HG02588 (cell line): ENCODE results near the gene LCN12.

Experiments used
- ATAC-seq: cut with Tn5 transposase; IDR thresholded peaks from one replicate; pipeline ENCODE4 v1.9.1; 2021; ENCODE audit warnings: mild to moderate bottlenecking, moderate library complexity; ENCODE audit not compliant: unreplicated experiment

LCN12 gene

GRCh38 chr9:136951541-136952320 lies at the start of gene LCN12:
Gene LCN12, plus strand, starts transcription at chr9:136952273. Its CDS starts 55 bp downstream, at chr9:136952328.
- ATAC-seq, result no peak

- ATAC-seq, result no peak
These were observed 49.0 kb upstream of the LCN12 start for GRCh38 chr9:136903041-136903554.

- no peak for ATAC-seq
These were observed 45.8 kb upstream of the LCN12 start for GRCh38 chr9:136906266-136906665.

DNA sequence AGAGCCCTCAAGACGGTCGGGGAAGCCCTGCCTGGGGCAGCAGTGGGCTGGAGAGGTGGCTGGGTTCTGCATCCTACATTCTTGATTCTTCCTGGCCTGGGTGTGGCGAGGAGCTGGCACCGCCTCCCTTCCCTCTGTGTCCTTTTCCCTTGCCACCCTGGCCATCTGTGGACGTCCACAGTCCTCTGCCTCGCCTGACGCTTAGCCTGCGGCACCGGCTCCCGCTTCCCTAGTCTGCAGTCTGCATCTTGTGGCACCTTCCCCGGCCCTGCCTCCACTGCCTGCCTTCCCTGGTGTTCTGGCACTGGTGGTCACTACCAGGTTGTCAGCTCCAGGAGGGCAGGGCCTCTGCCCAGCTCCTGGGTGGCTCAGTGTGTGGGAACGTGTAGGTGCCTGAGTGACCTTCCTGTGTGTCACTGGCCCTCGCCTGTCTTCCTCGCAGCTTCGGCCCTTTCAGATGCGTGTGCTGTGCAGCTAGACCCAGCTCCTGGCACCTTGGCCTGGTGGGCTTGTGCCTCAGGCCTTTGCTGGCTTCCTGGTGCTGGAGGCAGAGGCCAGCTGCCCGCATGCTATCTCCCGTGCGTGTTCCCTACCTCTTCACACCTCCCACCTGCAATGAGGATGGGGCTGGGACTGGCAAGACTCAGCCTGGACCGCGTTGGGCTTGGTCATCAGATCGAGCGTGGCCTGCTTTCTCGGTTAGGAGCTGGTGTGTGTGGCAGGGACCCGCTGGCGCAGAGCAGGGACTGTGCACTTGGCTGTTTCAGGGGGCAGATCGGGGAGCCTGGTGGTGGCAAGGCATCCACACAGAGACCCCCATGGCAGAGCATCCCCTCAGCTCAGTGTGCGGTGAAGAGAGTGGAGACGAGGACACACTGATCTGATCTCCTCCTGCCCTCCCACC lies 44.8 kb upstream of the LCN12 start:
- ATAC-seq, result no peak

DNA sequence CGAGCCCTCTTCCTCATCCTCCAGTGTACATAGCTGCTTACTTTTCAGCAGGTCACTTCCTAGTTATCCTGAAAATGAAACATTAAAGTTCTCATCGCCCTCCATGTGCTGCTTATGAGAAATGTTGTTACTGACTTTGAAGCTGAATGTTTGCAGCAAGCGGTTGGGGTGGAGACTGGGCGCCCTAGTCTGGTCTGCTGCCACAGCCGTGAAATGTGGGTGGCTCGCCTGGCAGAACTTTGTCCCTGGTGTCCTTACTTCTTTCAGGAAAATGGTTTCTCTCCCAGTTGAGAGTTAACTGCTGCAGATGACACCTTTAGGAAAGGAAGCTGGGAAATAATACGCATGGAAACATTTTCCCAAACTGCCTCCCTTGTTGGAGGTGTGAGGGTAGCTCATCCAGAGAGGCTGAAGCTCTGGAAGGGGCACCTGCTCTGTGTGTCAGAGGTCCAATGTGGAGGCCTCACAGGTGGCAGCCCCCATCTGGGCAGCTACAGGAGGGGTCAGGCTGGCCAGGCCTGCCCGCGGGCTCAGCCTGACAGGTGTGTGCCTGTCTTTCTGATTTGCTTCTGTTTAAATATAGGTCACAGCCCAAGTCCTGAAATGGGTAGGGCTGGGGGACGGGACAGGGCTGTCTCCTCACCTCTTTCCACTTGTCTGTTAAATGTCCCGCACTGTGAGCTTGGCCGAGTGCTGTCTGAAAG lies 41.7 kb upstream of the LCN12 start:
- no peak for ATAC-seq

DNA sequence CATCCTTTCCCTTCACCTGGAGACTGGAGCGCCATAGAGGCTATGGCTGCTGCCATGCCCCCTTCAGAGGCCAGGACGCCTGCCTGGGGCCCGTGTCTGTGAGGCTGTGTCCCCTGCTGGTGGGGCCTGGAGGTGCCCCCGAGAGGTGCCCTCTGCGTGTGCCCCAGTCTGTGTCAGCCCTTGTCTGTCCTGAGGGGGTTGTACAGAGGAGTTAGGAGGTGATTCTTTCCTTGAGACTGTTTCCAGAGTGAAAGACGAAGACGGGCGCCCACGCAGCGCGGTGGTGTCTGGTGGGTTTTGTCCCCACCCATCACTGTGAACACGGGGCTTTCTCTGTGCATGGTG lies 41.2 kb upstream of the LCN12 start:
- no peak for ATAC-seq

DNA sequence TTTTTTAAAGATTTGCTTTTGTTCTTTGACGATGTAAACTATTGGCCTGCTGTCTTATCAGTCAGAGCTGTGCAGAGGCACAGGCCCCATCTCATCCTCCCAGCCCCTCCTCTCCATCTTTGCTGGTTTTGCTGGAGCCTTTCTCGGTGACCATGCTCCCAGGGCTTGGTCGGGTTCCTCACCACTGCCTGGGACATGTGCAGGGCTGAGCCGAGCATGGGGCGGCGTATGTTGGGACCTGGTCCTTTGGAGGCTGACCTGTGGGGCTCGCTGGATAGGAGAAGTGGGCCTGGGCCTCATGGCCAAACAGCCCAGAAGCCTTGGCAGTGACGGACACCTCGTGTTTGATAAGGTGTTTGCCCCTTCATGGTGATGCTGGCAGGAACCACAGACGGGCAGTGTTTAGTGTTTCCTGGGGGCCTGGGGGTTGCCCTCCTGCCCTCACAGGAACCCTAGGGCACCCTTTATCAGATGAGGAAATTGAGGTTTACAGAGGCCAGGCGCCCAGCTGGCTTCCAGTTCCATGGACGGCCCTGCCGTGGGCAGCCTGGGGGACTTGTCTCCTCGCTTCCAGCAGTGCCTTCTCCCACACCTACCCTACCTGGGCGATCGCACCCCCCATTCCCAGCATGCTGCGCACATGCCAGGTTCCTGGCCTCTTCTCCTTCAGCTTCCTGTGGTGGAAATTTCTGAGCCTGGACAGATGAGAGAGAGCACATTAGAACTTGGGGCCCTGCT lies 38.2 kb upstream of the LCN12 start:
- ATAC-seq, result no peak

DNA sequence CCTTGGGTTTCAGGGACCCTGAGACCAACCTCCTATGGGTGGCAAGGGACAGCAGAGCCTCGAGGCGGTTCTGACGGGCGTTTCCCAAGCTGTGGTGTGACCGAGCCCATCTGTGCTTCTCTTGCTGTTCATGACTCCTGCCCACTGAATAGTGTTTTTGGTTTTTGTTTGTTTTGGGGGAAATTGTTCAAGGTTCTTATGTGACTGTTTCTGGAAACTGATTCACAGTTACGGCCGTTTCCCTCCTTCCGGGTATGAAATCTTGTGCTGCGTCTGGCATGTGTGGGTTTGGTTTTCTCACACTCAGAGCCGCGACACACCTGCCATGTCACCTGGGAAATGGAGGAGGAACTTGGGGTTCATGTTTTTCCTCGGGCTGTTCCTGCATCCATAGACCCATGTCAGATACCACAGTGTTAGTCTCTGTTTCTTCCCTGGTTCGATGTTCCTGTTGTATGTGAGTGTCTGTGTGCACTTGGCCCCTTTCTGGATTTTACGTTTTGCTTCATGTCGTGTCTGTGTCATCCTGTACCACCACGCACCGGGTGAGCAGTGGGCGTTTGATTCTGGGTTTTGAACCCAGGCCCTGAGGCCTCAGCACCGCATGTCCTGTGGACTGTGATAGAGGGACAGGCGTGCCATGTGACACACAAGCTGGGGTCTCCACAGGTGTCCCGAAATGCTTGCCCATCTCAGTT lies 36.3 kb upstream of the LCN12 start:
- ATAC-seq, result no peak

- ATAC-seq, result no peak
These were observed 35.5 kb upstream of the LCN12 start for GRCh38 chr9:136916330-136917184.

DNA sequence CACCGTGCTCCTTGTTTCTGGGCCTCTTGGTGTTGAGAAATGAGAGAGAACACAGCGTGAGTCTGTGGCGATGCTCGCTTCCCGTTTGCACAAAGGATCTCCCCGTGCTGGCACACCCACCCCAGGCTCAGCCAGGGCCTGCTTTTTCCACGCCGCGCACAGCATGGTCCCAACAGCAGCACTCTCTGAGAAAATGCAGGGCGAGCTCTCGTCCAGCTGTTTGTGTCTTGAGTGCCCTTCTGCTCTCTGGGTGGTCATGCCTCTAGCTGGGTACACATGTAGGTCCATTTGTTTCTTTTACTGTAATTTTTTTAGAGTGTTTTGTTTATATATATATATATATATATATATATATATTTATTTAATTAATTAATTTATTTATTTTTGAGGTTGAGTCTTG lies 34.2 kb upstream of the LCN12 start:
- ATAC-seq, result no peak

DNA sequence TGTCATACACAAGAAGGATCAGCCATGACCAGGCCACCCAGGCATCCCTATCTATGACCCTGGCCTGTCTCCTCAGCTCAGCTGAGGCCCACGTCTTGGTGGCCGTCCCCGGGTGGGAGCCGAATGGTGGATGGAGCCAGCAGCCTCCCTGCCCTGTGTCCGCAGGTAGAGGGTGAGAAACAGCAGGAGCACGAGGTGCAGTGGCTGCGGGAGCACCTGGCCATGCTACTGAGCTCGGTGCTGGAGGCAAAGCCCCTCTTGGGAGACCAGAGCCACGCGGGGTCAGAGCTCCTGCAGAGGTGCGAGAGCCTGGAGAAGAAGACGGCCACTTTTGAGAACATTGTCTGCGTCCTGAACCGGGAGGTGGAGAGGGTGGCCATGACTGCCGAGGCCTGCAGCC lies 32.0 kb upstream of the LCN12 start:
- no peak for ATAC-seq

DNA sequence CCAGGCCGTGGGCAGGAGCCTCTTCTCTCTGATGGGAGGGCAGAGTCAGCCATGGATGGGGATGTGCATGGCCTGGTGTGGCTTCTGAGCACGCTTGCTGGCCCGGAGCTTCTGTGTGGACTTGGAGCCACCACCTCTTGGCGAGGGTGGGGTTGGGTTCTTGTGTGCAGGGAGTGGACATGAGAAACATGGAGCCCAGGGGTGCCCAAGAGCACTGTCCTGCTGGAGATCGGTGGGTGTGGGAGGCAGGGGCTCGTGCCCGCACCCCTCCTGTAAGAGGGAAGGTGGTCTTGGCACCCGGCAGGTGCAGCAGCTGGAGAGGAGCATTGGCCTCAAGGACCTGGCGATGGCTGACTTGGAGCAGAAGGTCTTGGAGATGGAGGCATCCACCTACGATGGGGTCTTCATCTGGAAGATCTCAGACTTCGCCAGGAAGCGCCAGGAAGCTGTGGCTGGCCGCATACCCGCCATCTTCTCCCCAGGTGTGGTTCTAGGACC lies 31.3 kb upstream of the LCN12 start:
- no peak for ATAC-seq

DNA sequence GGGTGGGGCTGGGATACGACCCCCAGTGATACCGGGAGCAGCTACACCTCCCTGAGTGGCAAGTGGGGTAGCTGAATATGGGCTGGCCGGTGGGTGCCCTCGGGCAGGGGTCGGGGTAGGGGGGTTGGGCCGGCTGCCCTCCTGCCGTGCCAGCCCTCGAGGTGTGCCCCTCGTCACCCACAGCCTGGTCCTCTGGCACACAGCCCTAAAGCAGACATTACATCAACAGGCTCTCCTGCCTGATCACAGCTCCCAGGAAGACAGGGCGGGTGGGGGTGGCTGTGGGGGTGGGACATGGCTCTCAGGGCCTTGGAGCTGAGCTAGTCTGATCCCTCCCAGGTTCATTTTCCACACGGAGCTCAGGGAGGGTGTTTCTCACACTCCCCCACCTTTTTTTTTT lies 30.8 kb upstream of the LCN12 start:
- ATAC-seq, result no peak

DNA sequence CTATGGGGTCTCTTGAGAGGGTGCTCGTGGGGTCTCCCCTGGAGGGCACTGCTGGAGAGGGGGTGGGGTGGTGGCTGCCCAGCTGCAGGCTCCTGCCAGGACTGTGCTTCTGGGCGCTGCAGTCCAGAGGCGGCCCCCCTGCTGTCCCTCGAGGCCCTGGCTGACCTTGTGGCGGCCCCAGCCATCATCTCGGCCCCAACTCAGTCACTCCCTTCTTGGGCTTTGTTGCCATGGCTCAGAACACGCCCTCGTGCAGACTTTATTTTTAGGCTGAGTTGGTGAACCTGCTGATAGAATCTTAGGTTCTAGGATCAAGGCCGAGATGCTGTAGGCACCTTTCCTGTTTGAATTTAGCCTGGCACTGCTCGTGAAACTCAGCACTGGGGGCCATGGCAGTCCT lies 30.4 kb upstream of the LCN12 start:
- ATAC-seq, result no peak

- no peak for ATAC-seq
These were observed 29.5 kb upstream of the LCN12 start for GRCh38 chr9:136922540-136922939.

GRCh38 chr9:136923881-136924280 lies 28.2 kb upstream of the LCN12 start:
- no peak for ATAC-seq

DNA sequence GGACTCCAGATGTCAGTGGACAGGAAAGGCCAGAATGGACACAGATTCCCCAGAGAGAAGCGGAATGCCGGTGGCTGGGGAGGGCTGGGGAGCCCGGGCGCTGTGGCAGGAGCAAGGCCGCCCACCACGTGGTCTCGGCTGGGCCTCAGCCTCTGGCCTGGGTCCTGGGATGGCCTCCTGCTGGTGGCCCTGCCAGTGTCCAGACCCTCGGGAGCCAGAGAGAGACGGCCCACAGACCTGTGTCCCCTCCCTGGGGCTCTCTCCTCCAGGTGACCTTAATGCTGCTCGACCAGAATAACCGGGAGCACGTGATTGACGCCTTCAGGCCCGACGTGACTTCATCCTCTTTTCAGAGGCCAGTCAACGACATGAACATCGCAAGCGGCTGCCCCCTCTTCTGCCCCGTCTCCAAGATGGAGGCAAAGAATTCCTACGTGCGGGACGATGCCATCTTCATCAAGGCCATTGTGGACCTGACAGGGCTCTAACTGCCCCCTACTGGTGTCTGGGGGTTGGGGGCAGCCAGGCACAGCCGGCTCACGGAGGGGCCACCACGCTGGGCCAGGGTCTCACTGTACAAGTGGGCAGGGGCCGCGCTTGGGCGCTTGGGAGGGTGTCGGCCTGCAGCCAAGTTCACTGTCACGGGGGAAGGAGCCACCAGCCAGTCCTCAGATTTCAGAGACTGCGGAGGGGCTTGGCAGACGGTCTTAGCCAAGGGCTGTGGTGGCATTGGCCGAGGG lies 26.5 kb upstream of the LCN12 start:
- no peak for ATAC-seq

DNA sequence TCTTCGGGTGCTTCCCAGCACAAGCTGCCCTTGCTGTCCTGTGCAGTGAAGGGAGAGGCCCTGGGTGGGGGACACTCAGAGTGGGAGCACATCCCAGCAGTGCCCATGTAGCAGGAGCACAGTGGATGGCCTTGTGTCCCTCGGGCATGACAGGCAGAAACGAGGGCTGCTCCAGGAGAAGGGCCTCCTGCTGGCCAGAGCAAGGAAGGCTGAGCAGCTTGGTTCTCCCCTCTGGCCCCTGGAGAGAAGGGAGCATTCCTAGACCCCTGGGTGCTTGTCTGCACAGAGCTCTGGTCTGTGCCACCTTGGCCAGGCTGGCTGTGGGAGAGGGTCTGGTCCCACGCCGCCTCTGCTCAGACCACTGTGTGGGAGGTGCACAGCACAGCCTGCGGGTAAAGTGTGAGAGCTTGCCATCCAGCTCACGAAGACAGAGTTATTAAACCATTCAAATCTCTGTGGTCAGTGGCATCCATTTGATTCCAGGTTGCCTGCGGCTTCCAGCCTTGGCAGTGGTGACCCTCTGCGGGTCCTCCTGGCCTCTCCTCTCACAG lies 25.8 kb upstream of the LCN12 start:
- ATAC-seq, result no peak
